Neural progenitor cell (in vitro differentiated cells): Measurements from ENCODE around the gene RPTOR. TPM values are rescaled to one million over a fixed set of nuclear protein-coding genes. Genes with fewer than 3 reads are reported as not detected.
A peak's percentile ranks its signal among the peaks of the same experiment; 100 is the strongest.

Source experiments
- DNase-seq: peaks from one replicate; pipeline ENCODE4 v3.0.0-alpha.2; 2016; ENCODE audit warnings: low spot score
- H2AFZ ChIP-seq: fragments of 200-600 bp; sonication (generic); replicated peaks from 2 replicates; pipeline ENCODE4 v1.6.1; 2016; ENCODE audit warnings: antibody characterized with exemption
- H3F3A ChIP-seq: fragments of 200-600 bp; sonication (generic); 2 replicates; pipeline ENCODE4 v1.6.1; 2016; ENCODE audit warnings: antibody characterized with exemption, low read depth
- H3K27ac ChIP-seq: fragments of 200-600 bp; sonication (generic); 2 replicates; pipeline ENCODE4 v1.5.1; 2016; ENCODE audit warnings: mild to moderate bottlenecking
- H3K27me3 ChIP-seq: fragments of 200-600 bp; sonication (generic); 2 replicates; pipeline ENCODE4 v1.6.1; 2016; ENCODE audit warnings: mild to moderate bottlenecking, moderate library complexity
- H3K36me3 ChIP-seq: fragments of 200-600 bp; sonication (generic); 2 replicates; pipeline ENCODE4 v1.5.1; 2016
- H3K4me1 ChIP-seq: fragments of 200-600 bp; sonication (generic); 2 replicates; pipeline ENCODE4 v1.6.1; 2016; ENCODE audit warnings: mixed run types
- H3K4me2 ChIP-seq: fragments of 200-600 bp; sonication (generic); 2 replicates; pipeline ENCODE4 v1.6.1; 2016
- H3K4me3 ChIP-seq: fragments of 200-600 bp; sonication (generic); 2 replicates; pipeline ENCODE4 v1.5.1; 2016
- H3K79me2 ChIP-seq: fragments of 200-600 bp; sonication (generic); 2 replicates; pipeline ENCODE4 v1.6.1; 2016; ENCODE audit warnings: low read depth
- H3K9ac ChIP-seq: fragments of 200-600 bp; sonication (generic); 2 replicates; pipeline ENCODE4 v1.6.1; 2016
- H3K9me3 ChIP-seq: fragments of 200-600 bp; sonication (generic); 2 replicates; pipeline ENCODE4 v1.5.1; 2016; ENCODE audit warnings: low read depth
- H4K20me1 ChIP-seq: fragments of 200-600 bp; sonication (generic); 2 replicates; pipeline ENCODE4 v1.6.1; 2016; ENCODE audit warnings: low read depth
- H3K27ac Mint-ChIP-seq: 3 replicates; pipeline ENCODE4 v1.8.0; 2021; ENCODE audit warnings: mixed read lengths
- H3K27me3 Mint-ChIP-seq: 2 replicates; pipeline ENCODE4 v1.8.0; 2022; ENCODE audit warnings: low read depth, mild to moderate bottlenecking, inconsistent platforms, moderate library complexity, mixed read lengths; ENCODE audit not compliant: insufficient read depth
- H3K36me3 Mint-ChIP-seq: 3 replicates; pipeline ENCODE4 v1.8.0; 2021; ENCODE audit warnings: mixed read lengths
- H3K4me1 Mint-ChIP-seq: 3 replicates; pipeline ENCODE4 v1.8.0; 2021; ENCODE audit warnings: mixed read lengths
- H3K4me3 Mint-ChIP-seq: 3 replicates; pipeline ENCODE4 v1.8.0; 2021; ENCODE audit warnings: mild to moderate bottlenecking, moderate library complexity, mixed read lengths
- H3K9me3 Mint-ChIP-seq: 3 replicates; pipeline ENCODE4 v1.8.0; 2020; ENCODE audit warnings: mixed read lengths
- CTCF ChIP-seq: fragments of 200-600 bp; sonication (generic); IDR thresholded peaks from 2 replicates; pipeline ENCODE4 v1.5.1; 2017; ENCODE audit warnings: antibody characterized with exemption, mild to moderate bottlenecking
- EZH2 ChIP-seq: fragments of 200-600 bp; sonication (generic); IDR thresholded peaks from 2 replicates; pipeline ENCODE4 v1.6.1; 2017; ENCODE audit warnings: antibody characterized with exemption, mild to moderate bottlenecking, moderate library complexity
- EZH2phosphoT487 ChIP-seq: fragments of 200-600 bp; sonication (generic); IDR thresholded peaks from 2 replicates; pipeline ENCODE4 v1.6.1; 2017; ENCODE audit warnings: antibody characterized with exemption
- total RNA-seq: library from RNA; depleted of rRNA; stranded (reverse); fragments of >200 nt; gene quantifications from 2 replicates; pipeline ENCODE4 v1.2.3, GENCODE V29; 2015; ENCODE audit warnings: low replicate concordance

The RPTOR gene
- total RNA-seq, 1 donor from 2014 or later: 7.4 TPM

GRCh38 chr17:80782536-80783427 lies 238.1 kb downstream of the RPTOR start:
- Histone ChIP-seq H3K36me3 (no peaks in the 10 kb centered on the region), H3K9ac (no peak overlapping the region), H3K27ac (no peak overlapping the region), H4K20me1 (peaks cover 21% of the 10 kb centered on the region), H3K9me3 (no peaks in the 10 kb centered on the region), H3F3A (no peaks in the 10 kb centered on the region), H3K4me1 (peaks cover 52% of the 10 kb centered on the region), H3K79me2 (no peaks in the 10 kb centered on the region), H3K27me3 (no peaks in the 10 kb centered on the region), H3K4me2 (peak overlapping the region; percentile 2), H2AFZ (no peak overlapping the region), H3K4me3 (no peak overlapping the region)
- no peaks in the 10 kb centered on the region for H3K9me3 Mint-ChIP-seq
- DNase-seq: no peak
- no peaks in the 10 kb centered on the region for H3K27me3 Mint-ChIP-seq
- H3K36me3 Mint-ChIP-seq: peaks cover 13% of the 10 kb centered on the region
- no peak overlapping the region for H3K27ac Mint-ChIP-seq
- H3K4me3 Mint-ChIP-seq: no peak overlapping the region
- H3K4me1 Mint-ChIP-seq: peaks cover 38% of the 10 kb centered on the region
- TF ChIP-seq EZH2 (no peak), CTCF (no peak), EZH2phosphoT487 (no peak)

DNA sequence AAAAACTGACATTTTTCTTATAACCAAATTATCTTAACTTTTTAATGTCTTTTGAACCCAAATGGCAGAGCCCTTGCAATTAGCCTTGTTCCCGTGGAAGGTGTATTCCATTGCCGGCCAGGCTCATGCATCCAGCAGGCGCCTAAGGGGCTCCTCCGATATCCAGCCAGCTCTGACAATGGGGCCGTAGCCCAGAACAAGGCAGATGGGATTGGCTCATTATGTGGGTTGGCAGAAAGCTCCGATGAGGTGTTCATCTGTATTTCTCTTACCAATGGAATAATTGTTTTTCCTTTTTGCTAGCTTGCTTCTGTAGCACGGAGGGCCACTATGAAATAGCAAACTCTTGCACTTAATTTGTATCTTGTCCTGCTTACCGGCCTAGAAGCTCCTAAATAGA lies 238.8 kb downstream of the RPTOR start:
- H4K20me1 ChIP-seq: peaks cover 21% of the 10 kb centered on the region
- peaks cover 36% of the 10 kb centered on the region for H3K4me1 Mint-ChIP-seq
- H3K27ac ChIP-seq: no peak overlapping the region
- no peaks in the 10 kb centered on the region for H3K9me3 Mint-ChIP-seq
- no peaks in the 10 kb centered on the region for H3F3A ChIP-seq
- peaks cover 7% of the 10 kb centered on the region for H3K36me3 Mint-ChIP-seq
- no peak overlapping the region for H3K27ac Mint-ChIP-seq
- H3K4me3 Mint-ChIP-seq: no peak overlapping the region
- H3K9me3 ChIP-seq: no peaks in the 10 kb centered on the region
- no peak overlapping the region for H3K4me3 ChIP-seq
- DNase-seq: no peak
- no peaks in the 10 kb centered on the region for H3K27me3 ChIP-seq
- H3K36me3 ChIP-seq: no peaks in the 10 kb centered on the region
- H3K9ac ChIP-seq: no peak overlapping the region
- peak overlapping the region; percentile 2 for H3K4me2 ChIP-seq
- TF ChIP-seq EZH2phosphoT487 (no peak), CTCF (no peak), EZH2 (no peak)
- H2AFZ ChIP-seq: no peak overlapping the region
- peaks cover 52% of the 10 kb centered on the region for H3K4me1 ChIP-seq
- no peaks in the 10 kb centered on the region for H3K79me2 ChIP-seq
- H3K27me3 Mint-ChIP-seq: no peaks in the 10 kb centered on the region

- Histone ChIP-seq H3K79me2 (no peaks in the 10 kb centered on the region), H3K36me3 (no peaks in the 10 kb centered on the region), H3K27me3 (no peaks in the 10 kb centered on the region), H3K4me2 (no peak overlapping the region), H3K4me3 (no peak overlapping the region), H3K9me3 (no peaks in the 10 kb centered on the region), H3K4me1 (peaks cover 52% of the 10 kb centered on the region), H4K20me1 (peaks cover 21% of the 10 kb centered on the region), H2AFZ (no peak overlapping the region), H3K9ac (no peak overlapping the region), H3F3A (no peaks in the 10 kb centered on the region), H3K27ac (no peak overlapping the region)
- Mint-ChIP-seq H3K9me3 (no peaks in the 10 kb centered on the region), H3K36me3 (peaks cover 7% of the 10 kb centered on the region), H3K4me1 (peaks cover 36% of the 10 kb centered on the region), H3K27me3 (no peaks in the 10 kb centered on the region), H3K27ac (no peak overlapping the region), H3K4me3 (no peak overlapping the region)
- TF ChIP-seq EZH2phosphoT487 (no peak), CTCF (no peak)
- no peak for DNase-seq
Measured at GRCh38 chr17:80783971-80784370, 239.3 kb downstream of the RPTOR start.
